ENCODE data around the gene PPRC1.

The PPRC1 gene

DNA sequence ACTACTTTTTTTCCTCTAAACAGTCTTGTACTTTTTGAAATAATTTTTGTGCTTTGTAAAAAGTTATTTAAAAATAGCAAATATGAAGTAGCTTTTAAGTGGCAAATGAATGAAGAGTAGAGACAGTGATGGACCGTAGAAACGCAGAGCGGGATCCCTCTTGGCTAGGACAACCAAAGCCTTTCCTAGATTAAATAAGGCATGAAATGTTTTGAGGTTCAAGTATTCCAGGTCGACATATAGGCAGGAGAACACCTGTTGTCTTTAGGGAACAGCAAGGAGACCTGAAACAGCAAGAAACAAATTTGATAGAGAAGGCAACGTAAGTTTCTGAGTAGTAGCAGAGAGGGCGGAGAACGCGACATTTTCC, 662 bp upstream of the PPRC1 start:
- TF ChIP-seq, protein P1, sequence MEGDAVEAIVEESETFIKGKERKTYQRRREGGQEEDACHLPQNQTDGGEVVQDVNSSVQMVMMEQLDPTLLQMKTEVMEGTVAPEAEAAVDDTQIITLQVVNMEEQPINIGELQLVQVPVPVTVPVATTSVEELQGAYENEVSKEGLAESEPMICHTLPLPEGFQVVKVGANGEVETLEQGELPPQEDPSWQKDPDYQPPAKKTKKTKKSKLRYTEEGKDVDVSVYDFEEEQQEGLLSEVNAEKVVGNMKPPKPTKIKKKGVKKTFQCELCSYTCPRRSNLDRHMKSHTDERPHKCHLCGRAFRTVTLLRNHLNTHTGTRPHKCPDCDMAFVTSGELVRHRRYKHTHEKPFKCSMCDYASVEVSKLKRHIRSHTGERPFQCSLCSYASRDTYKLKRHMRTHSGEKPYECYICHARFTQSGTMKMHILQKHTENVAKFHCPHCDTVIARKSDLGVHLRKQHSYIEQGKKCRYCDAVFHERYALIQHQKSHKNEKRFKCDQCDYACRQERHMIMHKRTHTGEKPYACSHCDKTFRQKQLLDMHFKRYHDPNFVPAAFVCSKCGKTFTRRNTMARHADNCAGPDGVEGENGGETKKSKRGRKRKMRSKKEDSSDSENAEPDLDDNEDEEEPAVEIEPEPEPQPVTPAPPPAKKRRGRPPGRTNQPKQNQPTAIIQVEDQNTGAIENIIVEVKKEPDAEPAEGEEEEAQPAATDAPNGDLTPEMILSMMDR (IDR thresholded peaks at IDR 0.05; ENCODE audit: insufficient read depth, low read length), result no peak
- TF ChIP-seq SPI1 (IDR thresholded peaks at IDR 0.05; ENCODE audit: borderline replicate concordance, low read depth), result no peak
- no peak for TF ChIP-seq POLR2AphosphoS5 (IDR thresholded peaks at IDR 0.05; ENCODE audit: low read depth)
- TF ChIP-seq, protein P2, sequence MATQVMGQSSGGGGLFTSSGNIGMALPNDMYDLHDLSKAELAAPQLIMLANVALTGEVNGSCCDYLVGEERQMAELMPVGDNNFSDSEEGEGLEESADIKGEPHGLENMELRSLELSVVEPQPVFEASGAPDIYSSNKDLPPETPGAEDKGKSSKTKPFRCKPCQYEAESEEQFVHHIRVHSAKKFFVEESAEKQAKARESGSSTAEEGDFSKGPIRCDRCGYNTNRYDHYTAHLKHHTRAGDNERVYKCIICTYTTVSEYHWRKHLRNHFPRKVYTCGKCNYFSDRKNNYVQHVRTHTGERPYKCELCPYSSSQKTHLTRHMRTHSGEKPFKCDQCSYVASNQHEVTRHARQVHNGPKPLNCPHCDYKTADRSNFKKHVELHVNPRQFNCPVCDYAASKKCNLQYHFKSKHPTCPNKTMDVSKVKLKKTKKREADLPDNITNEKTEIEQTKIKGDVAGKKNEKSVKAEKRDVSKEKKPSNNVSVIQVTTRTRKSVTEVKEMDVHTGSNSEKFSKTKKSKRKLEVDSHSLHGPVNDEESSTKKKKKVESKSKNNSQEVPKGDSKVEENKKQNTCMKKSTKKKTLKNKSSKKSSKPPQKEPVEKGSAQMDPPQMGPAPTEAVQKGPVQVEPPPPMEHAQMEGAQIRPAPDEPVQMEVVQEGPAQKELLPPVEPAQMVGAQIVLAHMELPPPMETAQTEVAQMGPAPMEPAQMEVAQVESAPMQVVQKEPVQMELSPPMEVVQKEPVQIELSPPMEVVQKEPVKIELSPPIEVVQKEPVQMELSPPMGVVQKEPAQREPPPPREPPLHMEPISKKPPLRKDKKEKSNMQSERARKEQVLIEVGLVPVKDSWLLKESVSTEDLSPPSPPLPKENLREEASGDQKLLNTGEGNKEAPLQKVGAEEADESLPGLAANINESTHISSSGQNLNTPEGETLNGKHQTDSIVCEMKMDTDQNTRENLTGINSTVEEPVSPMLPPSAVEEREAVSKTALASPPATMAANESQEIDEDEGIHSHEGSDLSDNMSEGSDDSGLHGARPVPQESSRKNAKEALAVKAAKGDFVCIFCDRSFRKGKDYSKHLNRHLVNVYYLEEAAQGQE (IDR thresholded peaks at IDR 0.05; ENCODE audit: insufficient replicate concordance, low read depth), result no peak
- no peak for TF ChIP-seq GABPA (IDR thresholded peaks at IDR 0.05; ENCODE audit: low read depth)
- Histone ChIP-seq H3K4me3 (replicated peaks; ENCODE audit: insufficient read depth, low read length) (peak overlapping the region; percentile 9), H3K27ac (replicated peaks) (peak overlapping the region; percentile 96), H3K27me3 (ENCODE audit: insufficient read depth, poor library complexity, severe bottlenecking) (no peaks in the 10 kb centered on the region)
- no peak for DNase-seq (ENCODE audit: low read depth in 1 of 2, low spot score in 1 of 2)

DNA sequence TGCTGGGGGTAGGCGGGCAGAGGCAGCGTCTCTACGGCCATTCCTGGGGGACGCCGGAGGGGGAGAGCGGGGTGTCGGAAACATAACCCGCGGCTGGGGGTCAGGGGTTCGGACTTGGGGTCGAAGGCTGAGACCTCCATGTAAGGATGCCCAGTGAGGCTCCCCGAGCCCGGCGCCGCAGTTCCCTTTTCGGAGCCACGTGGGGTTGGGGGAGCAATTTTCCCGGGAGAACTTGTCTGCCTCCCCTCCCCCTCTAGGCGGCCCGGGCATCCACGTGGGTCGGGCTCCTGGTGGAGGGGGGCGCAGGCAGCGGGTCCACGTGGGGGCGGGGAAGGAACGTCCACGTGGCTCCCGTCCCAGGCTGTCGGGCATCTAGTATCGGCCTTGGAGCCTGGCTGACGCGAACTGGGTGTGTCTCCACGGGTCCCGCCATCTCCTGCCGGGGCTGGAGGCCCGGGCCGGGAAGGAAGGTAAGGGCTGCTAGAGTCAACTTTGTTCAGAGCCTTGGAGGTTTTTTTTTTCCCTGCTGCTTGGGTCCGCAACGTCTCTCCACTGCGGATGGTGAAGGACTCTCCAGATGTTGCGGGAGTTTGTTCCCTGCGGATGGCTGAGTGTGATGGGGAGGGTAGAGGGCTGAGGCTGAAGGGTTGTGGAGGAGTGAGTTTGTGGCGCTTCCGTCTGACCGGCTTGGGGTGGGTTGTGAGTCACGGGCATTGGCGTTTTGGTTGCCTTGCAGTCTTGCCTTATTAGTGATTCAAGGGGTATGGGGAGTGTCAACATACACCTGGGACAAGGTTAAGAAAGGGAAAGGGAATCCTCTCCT, 744 bp downstream of the PPRC1 start:
- Histone ChIP-seq H3K27ac (replicated peaks) (peak overlapping the region; percentile 96), H3K4me3 (replicated peaks; ENCODE audit: insufficient read depth, low read length) (peak overlapping the region; percentile 93), H3K27me3 (ENCODE audit: insufficient read depth, poor library complexity, severe bottlenecking) (no peaks in the 10 kb centered on the region)
- TF ChIP-seq, protein P2 (IDR thresholded peaks at IDR 0.05; ENCODE audit: insufficient replicate concordance, low read depth), result no peak
- TF ChIP-seq, protein P1 (IDR thresholded peaks at IDR 0.05; ENCODE audit: insufficient read depth, low read length), result no peak
- TF ChIP-seq GABPA (IDR thresholded peaks at IDR 0.05; ENCODE audit: low read depth) (no peak; the same call in 1 of the 2 replicates), POLR2AphosphoS5 (IDR thresholded peaks at IDR 0.05; ENCODE audit: low read depth) (no peak), SPI1 (IDR thresholded peaks at IDR 0.05; ENCODE audit: borderline replicate concordance, low read depth) (peak; percentile 88)
- peak; percentile 80 to 87 for DNase-seq (ENCODE audit: low read depth in 1 of 2, low spot score in 1 of 2)

DNA sequence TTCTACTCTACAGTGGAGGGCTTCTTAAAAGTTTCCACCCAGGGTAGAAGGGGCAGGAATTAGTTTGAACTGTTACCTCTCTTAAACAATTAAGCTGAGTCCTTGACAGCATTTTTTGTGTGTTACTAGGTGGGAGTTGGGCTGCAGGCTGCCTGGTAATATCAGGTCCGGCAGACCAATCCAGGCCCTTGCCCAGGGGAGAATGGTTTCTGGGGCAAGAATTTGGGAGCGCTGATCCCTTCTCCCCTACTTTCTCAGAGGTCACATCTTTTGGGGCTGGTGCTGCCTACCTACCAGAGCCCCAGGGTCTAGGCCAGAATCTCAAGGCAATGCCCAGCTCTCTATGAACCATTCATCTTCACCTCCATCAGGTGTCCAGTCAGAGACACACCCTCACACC, 1.6 kb downstream of the PPRC1 start:
- DNase-seq (ENCODE audit: low read depth in 1 of 2, low spot score in 1 of 2), result no peak
- TF ChIP-seq SPI1 (IDR thresholded peaks at IDR 0.05; ENCODE audit: borderline replicate concordance, low read depth), result no peak
- no peak for TF ChIP-seq POLR2AphosphoS5 (IDR thresholded peaks at IDR 0.05; ENCODE audit: low read depth)
- TF ChIP-seq GABPA (IDR thresholded peaks at IDR 0.05; ENCODE audit: low read depth), result no peak
- TF ChIP-seq, protein P2 (IDR thresholded peaks at IDR 0.05; ENCODE audit: insufficient replicate concordance, low read depth), result no peak
- TF ChIP-seq, protein P1 (IDR thresholded peaks at IDR 0.05; ENCODE audit: insufficient read depth, low read length), result no peak
- Histone ChIP-seq H3K27ac (replicated peaks) (peak overlapping the region; percentile 96), H3K27me3 (ENCODE audit: insufficient read depth, poor library complexity, severe bottlenecking) (no peaks in the 10 kb centered on the region), H3K4me3 (replicated peaks; ENCODE audit: insufficient read depth, low read length) (peak overlapping the region; percentile 93)
